Endothelial cell of umbilical vein (primary cell): ENCODE data around the gene CEP55.

ENCODE experiments used
- EZH2 ChIP-seq: IDR thresholded peaks from 2 replicates; pipeline ENCODE4 v1.6.1; 2012; ENCODE audit warnings: borderline replicate concordance, low read depth, mild to moderate bottlenecking, moderate library complexity, low read length, inconsistent platforms; ENCODE audit not compliant: severe bottlenecking
- POLR2AphosphoS5 ChIP-seq: IDR thresholded peaks from 2 replicates; pipeline ENCODE4 v1.6.1; 2012; ENCODE audit warnings: low read depth, mild to moderate bottlenecking, control low read depth, low read length, moderate library complexity; ENCODE audit not compliant: insufficient read depth
- TF ChIP-seq, protein P1 (sequence below), 2 donors: IDR thresholded peaks; 1 replicate in 1 of 2; 2 replicates in 1 of 2; pipeline ENCODE4 v1.5.1; 2011; ENCODE audit warnings: low read length in 2 of 2, mild to moderate bottlenecking in 2 of 2, moderate library complexity in 2 of 2, control low read depth in 1 of 2, inconsistent platforms in 1 of 2, low read depth in 1 of 2; ENCODE audit not compliant: insufficient read depth in 1 of 2; ENCODE audit errors: extremely low read depth in 1 of 2

DNA sequence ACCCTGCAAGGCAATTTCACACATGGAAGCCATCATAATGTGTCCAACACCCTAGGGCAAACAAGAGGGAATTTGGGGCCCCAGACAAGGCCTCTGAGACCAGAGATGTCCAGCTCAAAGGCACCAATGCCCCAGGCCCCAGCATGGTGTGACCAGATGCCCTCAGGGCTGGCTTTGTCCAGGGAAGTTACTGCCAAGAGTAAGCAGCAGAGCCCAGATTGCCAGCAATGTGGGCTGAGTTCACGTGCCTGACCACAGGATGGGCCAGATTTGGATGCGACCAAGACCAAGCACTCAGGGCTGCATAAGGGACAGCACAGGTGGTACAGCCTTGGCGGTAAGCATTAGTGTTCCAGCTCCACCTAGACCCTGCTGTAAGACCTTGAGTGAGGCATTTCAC lies 27.0 kb upstream of the CEP55 start:
- TF ChIP-seq POLR2AphosphoS5 (no peak), EZH2 (no peak)
- TF ChIP-seq, protein P1, sequence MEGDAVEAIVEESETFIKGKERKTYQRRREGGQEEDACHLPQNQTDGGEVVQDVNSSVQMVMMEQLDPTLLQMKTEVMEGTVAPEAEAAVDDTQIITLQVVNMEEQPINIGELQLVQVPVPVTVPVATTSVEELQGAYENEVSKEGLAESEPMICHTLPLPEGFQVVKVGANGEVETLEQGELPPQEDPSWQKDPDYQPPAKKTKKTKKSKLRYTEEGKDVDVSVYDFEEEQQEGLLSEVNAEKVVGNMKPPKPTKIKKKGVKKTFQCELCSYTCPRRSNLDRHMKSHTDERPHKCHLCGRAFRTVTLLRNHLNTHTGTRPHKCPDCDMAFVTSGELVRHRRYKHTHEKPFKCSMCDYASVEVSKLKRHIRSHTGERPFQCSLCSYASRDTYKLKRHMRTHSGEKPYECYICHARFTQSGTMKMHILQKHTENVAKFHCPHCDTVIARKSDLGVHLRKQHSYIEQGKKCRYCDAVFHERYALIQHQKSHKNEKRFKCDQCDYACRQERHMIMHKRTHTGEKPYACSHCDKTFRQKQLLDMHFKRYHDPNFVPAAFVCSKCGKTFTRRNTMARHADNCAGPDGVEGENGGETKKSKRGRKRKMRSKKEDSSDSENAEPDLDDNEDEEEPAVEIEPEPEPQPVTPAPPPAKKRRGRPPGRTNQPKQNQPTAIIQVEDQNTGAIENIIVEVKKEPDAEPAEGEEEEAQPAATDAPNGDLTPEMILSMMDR (IDR thresholded peaks at IDR 0.05; ENCODE audit: extremely low read depth in 1 of 2, insufficient read depth in 1 of 2, low read depth in 1 of 2, low read length in 2 of 2) = no peak
